ENCODE measurements around the gene REEP1.

Gene REEP1

GRCh38 chr2:86285981-86286380 is 51.4 kb downstream of the REEP1 start:
- H3K4me2 ChIP-seq (ENCODE audit: low read length), result no peak overlapping the region
- H4K20me1 ChIP-seq (ENCODE audit: insufficient read depth, low read length), result no peaks in the 10 kb centered on the region
- H3K4me1 ChIP-seq (ENCODE audit: insufficient read depth, low read length, severe bottlenecking), result no peaks in the 10 kb centered on the region
- no peak overlapping the region for H3K27ac ChIP-seq (ENCODE audit: low read depth, low read length, poor library complexity, severe bottlenecking)
- H3K4me3 ChIP-seq (ENCODE audit: low read depth, low read length, poor library complexity, severe bottlenecking), result no peak overlapping the region
- H3K9me3 ChIP-seq (ENCODE audit: low read length), result no peaks in the 10 kb centered on the region
- H3K9me2 ChIP-seq (ENCODE audit: low read depth, low read length), result no peaks in the 10 kb centered on the region
- no peak overlapping the region for H3K9ac ChIP-seq (ENCODE audit: low read length)
- no peak for TF ChIP-seq EZH2 (IDR thresholded peaks at IDR 0.05; ENCODE audit: borderline replicate concordance, low read length)
- no peak for TF ChIP-seq CTCF (IDR thresholded peaks at IDR 0.05; ENCODE audit: low read length)
- H3K36me3 ChIP-seq (ENCODE audit: insufficient read depth, low read length), result no peaks in the 10 kb centered on the region
- H3K27me3 ChIP-seq (ENCODE audit: insufficient read depth, low read length), result no peaks in the 10 kb centered on the region
- no peaks in the 10 kb centered on the region for H3F3A ChIP-seq (ENCODE audit: insufficient read depth, low read length)
- H2AFZ ChIP-seq (ENCODE audit: low read length), result no peak overlapping the region
- no peaks in the 10 kb centered on the region for H3K79me2 ChIP-seq (ENCODE audit: insufficient read depth, low read length)

- no peak overlapping the region for H3K27ac ChIP-seq (ENCODE audit: low read depth, low read length, poor library complexity, severe bottlenecking)
- no peaks in the 10 kb centered on the region for H3K27me3 ChIP-seq (ENCODE audit: insufficient read depth, low read length)
- no peak overlapping the region for H3K9ac ChIP-seq (ENCODE audit: low read length)
- no peaks in the 10 kb centered on the region for H4K20me1 ChIP-seq (ENCODE audit: insufficient read depth, low read length)
- no peaks in the 10 kb centered on the region for H3K36me3 ChIP-seq (ENCODE audit: insufficient read depth, low read length)
- no peaks in the 10 kb centered on the region for H3K9me2 ChIP-seq (ENCODE audit: low read depth, low read length)
- no peak overlapping the region for H3K4me2 ChIP-seq (ENCODE audit: low read length)
- H3K4me1 ChIP-seq (ENCODE audit: insufficient read depth, low read length, severe bottlenecking), result no peaks in the 10 kb centered on the region
- no peak overlapping the region for H3K4me3 ChIP-seq (ENCODE audit: low read depth, low read length, poor library complexity, severe bottlenecking)
- no peak overlapping the region for H2AFZ ChIP-seq (ENCODE audit: low read length)
- H3F3A ChIP-seq (ENCODE audit: insufficient read depth, low read length), result no peaks in the 10 kb centered on the region
- TF ChIP-seq CTCF (IDR thresholded peaks at IDR 0.05; ENCODE audit: low read length), result no peak
- TF ChIP-seq EZH2 (IDR thresholded peaks at IDR 0.05; ENCODE audit: borderline replicate concordance, low read length), result no peak
- H3K9me3 ChIP-seq (ENCODE audit: low read length), result no peaks in the 10 kb centered on the region
- H3K79me2 ChIP-seq (ENCODE audit: insufficient read depth, low read length), result no peaks in the 10 kb centered on the region
Measured at GRCh38 chr2:86285571-86285970, 51.9 kb downstream of the REEP1 start.

GRCh38 chr2:86284987-86285386 is 52.4 kb downstream of the REEP1 start:
- Histone ChIP-seq H3K36me3 (ENCODE audit: insufficient read depth, low read length) (no peaks in the 10 kb centered on the region), H4K20me1 (ENCODE audit: insufficient read depth, low read length) (no peaks in the 10 kb centered on the region), H3K4me2 (ENCODE audit: low read length) (no peak overlapping the region), H3K9me3 (ENCODE audit: low read length) (no peaks in the 10 kb centered on the region), H3K9me2 (ENCODE audit: low read depth, low read length) (no peaks in the 10 kb centered on the region), H3K27ac (ENCODE audit: low read depth, low read length, poor library complexity, severe bottlenecking) (no peak overlapping the region), H3K4me3 (ENCODE audit: low read depth, low read length, poor library complexity, severe bottlenecking) (no peak overlapping the region), H2AFZ (ENCODE audit: low read length) (no peak overlapping the region), H3K9ac (ENCODE audit: low read length) (no peak overlapping the region), H3K4me1 (ENCODE audit: insufficient read depth, low read length, severe bottlenecking) (no peaks in the 10 kb centered on the region), H3K27me3 (ENCODE audit: insufficient read depth, low read length) (no peaks in the 10 kb centered on the region), H3K79me2 (ENCODE audit: insufficient read depth, low read length) (no peaks in the 10 kb centered on the region), H3F3A (ENCODE audit: insufficient read depth, low read length) (no peaks in the 10 kb centered on the region)
- no peak for TF ChIP-seq CTCF (IDR thresholded peaks at IDR 0.05; ENCODE audit: low read length)
- no peak for TF ChIP-seq EZH2 (IDR thresholded peaks at IDR 0.05; ENCODE audit: borderline replicate concordance, low read length)
